Naive thymus-derived CD8-positive, alpha-beta T cell (primary cell): ENCODE results near the gene ULK2. TPM values are rescaled to one million over a fixed set of nuclear protein-coding genes. Genes with fewer than 3 reads are reported as not detected.
A peak's percentile ranks its signal among the peaks of the same experiment; 100 is the strongest.
"Not testable (repeated sequence)": the region's sequence is repeated elsewhere in the genome, so short reads cannot be mapped to it uniquely, and the experiment has no call there.

Source experiments
- ATAC-seq, 2 donors: fragments of 150-1000 bp; cut with Tn5 transposase in 1 of 2; sonication (Bioruptor Pico), chemical (Tn5 transposase) in 1 of 2; 1 replicate in 1 of 2; 2 replicates in 1 of 2; pipeline ENCODE4 v1.10.0; 2021; ENCODE audit warnings: mild to moderate bottlenecking in 2 of 2, moderate library complexity in 2 of 2
- POLR2A ChIA-PET: fragments of 350-600 bp; sonication (Branson Sonifier 250); formaldehyde crosslinking; loops from one replicate; lab custom pipeline; 2021; ENCODE audit warnings: antibody characterized with exemption; lab: Charles Lee
- DNase-seq, 10 donors: peaks; one replicate each; pipeline versions ENCODE4 v3.0.0 to v3.0.0-alpha.2; 2020 to 2022
- H3K27ac Mint-ChIP-seq, 10 donors: one replicate each; pipeline ENCODE4 v1.8.0; 2020 to 2022; ENCODE audit warnings: mild to moderate bottlenecking in 10 of 10, mixed read lengths in 10 of 10, moderate library complexity in 4 of 10, inconsistent platforms in 1 of 10
- H3K27me3 Mint-ChIP-seq, 5 donors: one replicate each; pipeline ENCODE4 v1.8.0; 2021 to 2022; ENCODE audit warnings: mixed read lengths in 5 of 5
- H3K36me3 Mint-ChIP-seq, 3 donors: one replicate each; pipeline ENCODE4 v1.8.0; 2020 to 2022; ENCODE audit warnings: mixed read lengths in 3 of 3, mild to moderate bottlenecking in 2 of 3, inconsistent platforms in 1 of 3
- H3K4me1 Mint-ChIP-seq, 4 donors: one replicate each; pipeline ENCODE4 v1.8.0; 2021 to 2022; ENCODE audit warnings: mixed read lengths in 4 of 4
- H3K4me3 Mint-ChIP-seq, 10 donors: one replicate each; pipeline ENCODE4 v1.8.0; 2020 to 2022; ENCODE audit warnings: mild to moderate bottlenecking in 10 of 10, mixed read lengths in 10 of 10, moderate library complexity in 6 of 10, inconsistent platforms in 1 of 10
- H3K9me3 Mint-ChIP-seq, 9 donors: one replicate each; pipeline ENCODE4 v1.8.0; 2020 to 2022; ENCODE audit warnings: mixed read lengths in 9 of 9, mild to moderate bottlenecking in 3 of 9, inconsistent platforms in 1 of 9, moderate library complexity in 1 of 9
- polyA plus RNA-seq, 3 donors: library from polyadenylated mRNA; unstranded; fragments of 300-500 nt; fragmentation: Illumina TruSeq; gene quantifications; one replicate each; pipeline ENCODE4 v1.2.3, GENCODE V29; 2021
- total RNA-seq, 8 experiments: library from RNA in 2 of 8; stranded (reverse) in 2 of 8; gene quantifications; one replicate each; pipeline ENCODE4 v1.2.3 and lab custom pipeline; 2021 to 2026

The ULK2 gene
- total RNA-seq: 10 to 100 TPM; 12.2 to 13.3 TPM
- polyA plus RNA-seq: 10 to 100 TPM in 1 of 3 donors, 1 to 10 TPM in 2; 7.9 to 15.4 (median 9.1) TPM
- total RNA-seq (lab: John Stamatoyannopoulos, UW): 15.9 to 39.9 (median 22.5) reads per million in 6 experiments

DNA sequence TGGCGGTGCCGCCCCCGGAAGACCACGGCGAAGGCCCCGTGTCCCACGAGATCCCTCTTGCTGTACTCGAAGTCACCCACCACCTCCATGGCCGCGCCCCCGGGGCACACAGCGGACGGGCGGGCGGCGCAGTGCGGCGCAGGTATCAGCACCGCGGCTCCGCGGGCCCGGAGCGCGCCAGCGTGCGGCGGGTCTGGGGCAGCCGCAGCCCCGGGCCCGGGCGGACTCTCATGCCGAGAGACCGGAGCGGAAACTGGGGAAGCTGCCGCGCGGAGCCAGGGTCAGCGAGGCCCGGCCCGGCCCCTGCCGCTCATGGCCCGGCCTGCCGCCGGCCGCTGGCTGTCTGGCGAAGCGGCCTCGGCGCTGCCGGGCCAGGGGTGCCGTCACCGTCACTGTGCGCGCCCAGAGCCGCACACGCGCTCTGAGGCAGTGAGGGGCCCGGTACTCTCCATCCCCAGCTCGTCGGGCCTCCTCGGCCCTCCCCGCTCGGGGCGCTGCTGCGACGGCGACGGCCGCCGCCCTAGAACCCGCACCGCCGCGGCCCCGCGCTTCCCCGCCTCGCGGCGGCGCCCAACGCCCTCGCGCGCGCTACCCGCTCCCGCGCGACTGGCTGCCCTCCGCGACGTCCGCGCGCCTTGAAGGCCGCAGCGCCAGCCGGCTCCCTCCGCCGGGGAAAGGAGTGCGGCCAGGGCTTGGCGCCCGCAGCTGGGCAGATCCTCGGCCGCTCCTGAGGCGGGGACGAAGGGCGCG is at the start of gene ULK2:
Gene ULK2, minus strand, starts transcription at position 608 of the 750 bp plus-strand sequence. Its CDS starts 519 bp downstream, at position 89.
- Mint-ChIP-seq H3K4me3 (peak within 1 kb of the TSS; percentile 72 to 88 (median 83)), H3K27me3 (peaks cover 0 to 2% (median 0%) of the 10 kb centered on the region in 5 donors), H3K36me3 (peaks cover 0 to 10% (median 0%) of the 10 kb centered on the region in 3 donors), H3K9me3 (no peaks in the 10 kb centered on the region), H3K27ac (peak within 1 kb of the TSS in 9 of 10 donors; percentile 64 to 92 (median 86)), H3K4me1 (peaks cover 13 to 61% (median 40%) of the 10 kb centered on the region in 4 donors)
- DNase-seq (peak; percentile 37 to 75 (median 46)), ATAC-seq (peak; percentile 71 to 79)
- POLR2A ChIA-PET: interaction anchor here (0.6 to 3.2 kb wide), 7 partner anchors 9 to 109 kb away, joined by 3 to 20 read pairs (median 4); partner anchors contain the start of gene AKAP10

DNA sequence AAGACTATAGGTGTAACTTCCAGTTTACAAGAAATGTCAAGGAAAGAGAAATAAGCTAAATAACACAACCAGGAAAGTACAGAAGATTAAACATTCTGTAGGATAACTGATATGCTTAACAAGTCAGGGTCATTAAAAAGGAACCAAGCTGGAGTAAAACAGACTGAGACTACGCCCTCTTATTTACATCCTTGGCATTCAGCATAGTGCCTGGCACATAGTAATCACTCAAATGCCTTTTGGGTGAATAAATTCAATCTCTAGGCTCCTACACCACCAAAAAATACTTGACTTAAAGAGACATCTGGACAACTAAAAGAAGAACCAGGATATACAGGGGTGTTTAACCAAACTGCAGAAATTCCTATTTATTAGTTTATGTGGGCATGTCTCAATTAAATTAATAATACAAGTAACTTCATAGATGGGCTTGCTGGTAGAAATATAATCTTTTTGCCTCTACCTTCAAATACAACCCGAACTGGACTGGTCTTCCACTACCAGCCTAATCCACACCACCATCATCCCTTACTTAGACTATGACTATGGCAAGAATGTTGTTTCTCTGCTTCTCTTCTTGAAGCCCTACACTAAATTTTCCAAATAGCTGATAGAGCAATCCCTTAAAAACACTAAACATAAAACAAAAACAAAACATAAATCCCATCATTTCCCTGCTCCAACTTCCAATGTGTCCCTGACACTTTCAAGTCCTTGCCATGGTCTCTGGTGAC is 47.7 kb upstream of the ULK2 start:
- Mint-ChIP-seq H3K9me3 (no peaks in the 10 kb centered on the region), H3K4me1 (peaks cover 12 to 18% (median 14%) of the 10 kb centered on the region in 4 donors), H3K27ac (peak overlapping the region in 5 of 10 donors; percentile 12 to 79 (median 65)), H3K4me3 (no peak overlapping the region), H3K36me3 (peaks cover 8 to 84% (median 18%) of the 10 kb centered on the region in 3 donors), H3K27me3 (no peaks in the 10 kb centered on the region)
- DNase-seq: no peak
- no peak for ATAC-seq
- POLR2A ChIA-PET: no interaction called here

DNA sequence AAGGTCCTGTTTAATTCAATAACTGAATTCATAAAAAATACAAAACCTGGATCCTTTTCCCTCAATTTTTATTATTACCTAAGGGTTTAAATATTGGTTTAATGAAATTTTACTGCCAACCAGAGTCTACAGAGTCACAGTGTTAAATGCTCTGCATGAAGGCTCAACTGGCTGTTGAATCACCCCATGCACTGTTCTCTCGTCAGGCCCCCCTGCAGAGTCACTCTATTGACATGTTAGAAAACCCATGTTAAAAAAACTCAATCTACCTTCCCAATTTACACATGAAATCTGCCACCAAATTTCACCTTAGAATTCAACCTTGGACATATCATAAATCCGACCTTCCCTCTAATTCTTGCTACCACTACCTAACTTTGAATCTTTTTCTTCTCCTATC is 43.3 kb upstream of the ULK2 start:
- Mint-ChIP-seq H3K9me3 (no peaks in the 10 kb centered on the region), H3K36me3 (peaks cover 4 to 94% (median 22%) of the 10 kb centered on the region in 3 donors), H3K27ac (peak overlapping the region in 4 of 10 donors; percentile 21 to 77 (median 42)), H3K4me3 (no peak overlapping the region), H3K4me1 (peaks cover 10 to 15% (median 12%) of the 10 kb centered on the region in 4 donors), H3K27me3 (no peaks in the 10 kb centered on the region)
- ATAC-seq (no peak), DNase-seq (no peak)
- POLR2A ChIA-PET: interaction anchor here (0.9 kb wide), 1 partner anchor 43 kb away, joined by 3 read pairs; the partner anchor contains the start of gene ULK2

DNA sequence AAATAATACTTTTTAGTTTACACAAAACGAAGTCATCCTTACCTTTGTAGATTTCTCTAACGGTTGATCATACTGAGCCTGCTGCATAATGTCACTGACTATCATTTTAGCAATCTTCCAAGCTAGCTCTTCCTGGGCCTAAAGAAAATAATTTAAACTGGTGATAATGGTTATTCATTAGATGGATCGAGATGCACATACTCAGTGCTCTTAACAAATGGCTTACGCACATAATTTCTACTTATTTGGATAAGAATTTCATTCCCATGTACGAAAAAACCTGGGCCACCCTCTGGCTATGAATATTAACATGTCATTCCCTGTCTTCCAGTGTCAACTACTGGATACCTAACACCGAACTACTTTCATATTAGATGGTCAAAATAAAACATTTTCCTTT is 41.4 kb upstream of the ULK2 start:
- POLR2A ChIA-PET: no interaction called here

DNA sequence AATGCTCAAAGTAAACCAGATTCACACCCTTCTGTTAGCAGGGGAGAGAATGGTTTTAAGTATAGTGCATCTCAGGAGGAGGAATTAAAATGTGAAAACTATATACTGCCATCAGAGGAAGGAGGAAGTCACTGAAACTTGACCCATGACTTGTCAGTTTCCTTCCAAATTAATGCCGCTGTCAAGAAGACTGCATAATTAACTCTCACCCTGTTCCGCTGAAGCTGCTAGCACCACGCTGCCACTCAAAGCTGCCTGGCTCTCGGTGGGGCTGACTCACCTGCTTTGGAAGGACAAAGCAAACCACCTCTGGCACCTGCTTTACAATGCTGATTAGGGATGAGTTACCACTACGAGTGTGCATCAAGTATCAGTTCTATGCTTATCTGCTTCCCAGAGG is 37.8 kb upstream of the ULK2 start:
- DNase-seq: no peak
- peak overlapping the region in 1 of 10 donors; percentile 13 for H3K27ac Mint-ChIP-seq
- H3K9me3 Mint-ChIP-seq: no peaks in the 10 kb centered on the region
- POLR2A ChIA-PET: no interaction called here
- ATAC-seq: no peak
- no peak overlapping the region for H3K4me3 Mint-ChIP-seq
- peaks cover 5 to 88% (median 36%) of the 10 kb centered on the region in 3 donors for H3K36me3 Mint-ChIP-seq
- peaks cover 0 to 7% (median 2%) of the 10 kb centered on the region in 4 donors for H3K4me1 Mint-ChIP-seq
- H3K27me3 Mint-ChIP-seq: no peaks in the 10 kb centered on the region

More for the DNA sequence above, 41.4 kb upstream of the ULK2 start:
- peaks cover 0 to 91% (median 29%) of the 10 kb centered on the region in 3 donors for H3K36me3 Mint-ChIP-seq
- peak overlapping the region in 2 of 10 donors; percentile 5 to 39 for H3K27ac Mint-ChIP-seq
- no peaks in the 10 kb centered on the region for H3K9me3 Mint-ChIP-seq
- H3K4me3 Mint-ChIP-seq: no peak overlapping the region
- no peaks in the 10 kb centered on the region for H3K27me3 Mint-ChIP-seq
- ATAC-seq (no peak), DNase-seq (no peak)
- H3K4me1 Mint-ChIP-seq: peaks cover 0 to 11% (median 3%) of the 10 kb centered on the region in 4 donors

DNA sequence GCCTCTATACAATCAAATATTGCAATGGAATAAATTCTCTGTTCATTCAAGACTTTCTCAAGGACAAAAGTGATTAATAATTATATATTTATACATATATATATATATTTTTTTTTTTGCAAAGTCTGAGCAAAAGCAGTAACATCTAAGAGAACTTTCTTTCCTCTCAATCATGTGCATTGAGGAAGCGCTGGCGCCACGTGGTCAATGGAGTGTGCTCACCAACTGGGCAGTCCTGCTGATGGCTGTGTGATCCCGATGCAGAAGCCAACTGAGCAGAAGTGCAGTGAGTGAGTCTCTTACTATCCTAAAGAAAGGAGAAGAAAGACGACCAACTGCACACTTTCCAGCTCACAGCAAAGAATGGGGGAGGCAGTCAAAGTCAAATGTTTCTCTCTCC is 37.2 kb upstream of the ULK2 start:
- no peak overlapping the region for H3K4me3 Mint-ChIP-seq
- ATAC-seq (no peak), DNase-seq (no peak)
- POLR2A ChIA-PET: no interaction called here
- peaks cover 5 to 88% (median 36%) of the 10 kb centered on the region in 3 donors for H3K36me3 Mint-ChIP-seq
- no peaks in the 10 kb centered on the region for H3K9me3 Mint-ChIP-seq
- H3K27ac Mint-ChIP-seq: no peak overlapping the region
- no peaks in the 10 kb centered on the region for H3K27me3 Mint-ChIP-seq
- peaks cover 0 to 5% (median 2%) of the 10 kb centered on the region in 4 donors for H3K4me1 Mint-ChIP-seq

DNA sequence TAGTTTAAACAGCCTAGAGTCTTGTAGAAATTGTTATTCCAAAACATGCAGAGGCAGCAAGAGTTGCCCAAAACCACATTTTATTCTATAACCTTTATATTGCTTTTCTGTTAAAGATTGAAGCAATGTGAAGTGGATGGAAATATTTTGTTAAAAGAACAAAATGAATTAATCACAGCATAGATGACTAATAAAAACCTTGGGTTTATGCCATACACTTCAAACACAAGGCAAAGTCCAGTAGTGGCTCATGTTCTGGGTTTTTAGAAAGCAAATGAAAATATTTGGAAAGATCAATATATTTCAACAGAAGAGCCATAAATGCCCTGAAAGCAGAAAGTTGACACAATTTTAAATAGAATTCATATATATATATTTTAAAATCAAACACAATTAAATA is 36.7 kb upstream of the ULK2 start:
- ATAC-seq: no peak
- DNase-seq: no peak
- Mint-ChIP-seq H3K4me3 (no peak overlapping the region), H3K36me3 (peaks cover 5 to 82% (median 33%) of the 10 kb centered on the region in 3 donors), H3K27me3 (no peaks in the 10 kb centered on the region), H3K4me1 (peaks cover 0 to 5% (median 2%) of the 10 kb centered on the region in 4 donors), H3K9me3 (no peaks in the 10 kb centered on the region), H3K27ac (no peak overlapping the region)
- POLR2A ChIA-PET: no interaction called here

DNA sequence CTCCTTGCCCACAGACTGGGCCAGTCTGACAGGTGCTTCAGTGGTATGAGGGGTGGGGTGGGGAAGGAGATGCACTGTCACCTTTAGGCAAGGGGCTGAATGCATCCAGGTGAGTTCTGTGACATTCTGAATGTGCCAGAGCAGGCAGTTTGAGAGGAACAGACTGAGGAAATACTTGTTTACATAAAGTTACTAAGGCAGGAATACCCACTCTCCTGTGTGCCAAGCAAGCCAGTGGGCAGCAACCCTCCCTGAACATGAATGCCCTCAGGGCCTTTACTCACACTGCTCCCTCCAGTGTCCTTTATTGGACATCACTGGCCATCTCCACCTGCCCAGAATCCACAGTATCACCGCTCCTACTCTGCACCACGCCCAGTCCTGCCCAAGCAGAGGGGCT is 33.1 kb upstream of the ULK2 start:
- POLR2A ChIA-PET: no interaction called here
- no peak for DNase-seq
- no peaks in the 10 kb centered on the region for H3K9me3 Mint-ChIP-seq

DNA sequence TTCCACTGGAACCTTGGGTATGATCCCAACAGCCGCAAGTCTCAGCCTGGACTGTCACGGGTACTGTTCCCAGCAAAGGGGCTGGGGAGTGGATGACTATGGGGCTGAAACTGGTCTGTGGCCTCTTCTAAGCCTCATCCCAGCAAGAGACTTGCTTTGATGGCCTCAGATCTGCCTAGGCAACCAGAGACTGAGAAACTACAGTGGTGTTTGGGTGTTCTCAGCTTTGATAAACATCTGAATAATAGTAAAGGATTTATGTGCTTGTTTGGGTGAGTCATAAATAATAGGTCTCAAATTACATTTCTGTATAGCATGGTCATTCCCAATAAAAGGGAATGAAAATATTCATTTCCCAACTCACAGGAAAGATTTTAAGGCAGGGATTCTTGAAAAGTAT is 30.2 kb upstream of the ULK2 start:
- Mint-ChIP-seq H3K4me1 (peaks cover 7 to 20% (median 11%) of the 10 kb centered on the region in 4 donors), H3K36me3 (peaks cover 0 to 24% (median 2%) of the 10 kb centered on the region in 3 donors), H3K4me3 (no peak overlapping the region), H3K27me3 (no peaks in the 10 kb centered on the region), H3K9me3 (no peaks in the 10 kb centered on the region), H3K27ac (peak overlapping the region in 6 of 10 donors; percentile 31 to 91 (median 51))
- no peak for ATAC-seq
- no peak for DNase-seq
- POLR2A ChIA-PET: no interaction called here

More for the DNA sequence above, 33.1 kb upstream of the ULK2 start:
- peaks cover 7 to 15% (median 11%) of the 10 kb centered on the region in 4 donors for H3K4me1 Mint-ChIP-seq
- H3K27ac Mint-ChIP-seq: peak overlapping the region in 8 of 10 donors; percentile 20 to 86 (median 74)
- ATAC-seq: no peak
- peaks cover 5 to 49% (median 20%) of the 10 kb centered on the region in 3 donors for H3K36me3 Mint-ChIP-seq
- no peaks in the 10 kb centered on the region for H3K27me3 Mint-ChIP-seq
- no peak overlapping the region for H3K4me3 Mint-ChIP-seq

DNA sequence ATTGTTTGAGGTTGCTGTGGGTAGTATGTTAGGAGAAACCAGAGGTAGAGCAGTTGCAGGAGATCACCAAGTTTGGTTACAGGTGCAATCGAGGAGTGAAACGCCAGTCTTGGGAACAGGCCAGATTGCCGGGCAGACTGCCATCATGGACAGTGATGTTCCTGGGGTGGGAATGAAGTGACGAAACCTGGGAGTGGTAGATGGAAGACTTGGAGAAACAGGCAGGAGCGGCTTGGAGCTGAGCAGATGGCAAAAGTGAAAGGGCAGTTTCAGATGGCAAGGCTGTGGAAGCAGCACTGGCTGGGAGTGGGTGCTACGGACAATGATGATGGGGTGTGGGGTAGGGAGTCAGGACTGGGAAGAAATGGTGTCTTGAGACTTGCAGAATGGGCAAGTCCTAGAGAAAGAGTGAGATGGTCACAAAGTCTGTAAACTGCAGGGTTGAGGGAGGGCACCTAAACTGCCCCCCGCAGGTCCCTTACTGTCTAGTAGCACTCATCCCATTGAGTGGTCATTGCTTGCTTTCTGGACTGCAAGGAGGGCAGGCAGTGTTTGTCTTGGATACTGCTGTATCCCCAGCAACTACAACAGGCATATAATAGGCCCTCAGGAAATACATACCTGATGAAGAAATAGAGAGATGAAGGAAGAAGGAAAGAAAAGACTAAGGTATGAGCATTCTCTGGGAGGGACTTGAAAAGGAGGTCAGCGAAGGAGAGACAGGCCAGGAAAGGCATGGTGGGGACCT is 29.5 kb upstream of the ULK2 start:
- Mint-ChIP-seq H3K4me1 (peaks cover 7 to 20% (median 11%) of the 10 kb centered on the region in 4 donors), H3K9me3 (no peaks in the 10 kb centered on the region), H3K36me3 (peaks cover 0 to 21% (median 0%) of the 10 kb centered on the region in 3 donors), H3K27me3 (no peaks in the 10 kb centered on the region), H3K4me3 (no peak overlapping the region), H3K27ac (peak overlapping the region; percentile 6 to 91 (median 38))
- DNase-seq (no peak), ATAC-seq (no peak)
- POLR2A ChIA-PET: no interaction called here

DNA sequence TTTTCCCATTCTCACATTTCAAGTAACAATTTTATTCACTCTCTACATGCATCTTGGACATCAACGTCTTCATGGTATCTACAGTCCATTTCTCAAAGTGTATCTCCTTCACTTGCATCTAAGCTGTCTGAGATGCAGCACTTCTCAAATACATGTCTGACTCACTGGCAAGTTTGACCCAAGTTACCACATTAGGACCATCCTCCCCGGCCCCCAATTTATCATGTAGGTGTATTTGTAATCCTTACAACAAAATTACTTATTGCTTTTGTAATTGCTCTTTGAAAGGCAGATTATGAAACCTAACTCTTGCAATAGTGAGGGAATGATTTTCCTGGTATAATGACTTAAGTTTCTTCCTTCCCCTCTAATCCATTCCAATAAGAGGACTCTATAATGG is 28.9 kb upstream of the ULK2 start:
- peaks cover 7 to 20% (median 11%) of the 10 kb centered on the region in 4 donors for H3K4me1 Mint-ChIP-seq
- no peaks in the 10 kb centered on the region for H3K27me3 Mint-ChIP-seq
- no peak overlapping the region for H3K4me3 Mint-ChIP-seq
- ATAC-seq (no peak), DNase-seq (no peak)
- H3K27ac Mint-ChIP-seq: peak overlapping the region in 8 of 10 donors; percentile 2 to 90 (median 30)
- no peaks in the 10 kb centered on the region for H3K9me3 Mint-ChIP-seq
- POLR2A ChIA-PET: no interaction called here
- peaks cover 0 to 16% (median 0%) of the 10 kb centered on the region in 3 donors for H3K36me3 Mint-ChIP-seq

DNA sequence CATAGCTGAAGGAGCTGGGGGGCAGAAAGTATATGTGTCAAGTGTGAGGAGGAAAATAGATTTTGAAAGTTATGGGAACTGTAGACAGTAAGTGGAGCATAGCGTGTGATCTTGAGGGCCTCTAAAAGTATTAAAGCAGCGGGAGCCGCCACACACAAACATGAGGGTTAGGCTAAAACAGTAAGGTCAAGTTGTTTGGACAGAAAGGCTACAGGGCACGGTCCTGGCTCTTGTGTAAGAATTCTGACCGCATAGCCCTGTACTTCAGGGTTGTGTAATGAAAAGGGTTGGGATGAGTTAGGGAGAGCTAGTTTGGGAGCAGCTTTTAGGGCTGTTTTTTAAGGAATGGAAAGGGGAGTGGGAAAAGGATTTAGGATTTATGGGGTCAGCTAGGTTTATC is 22.8 kb upstream of the ULK2 start:
- H3K9me3 Mint-ChIP-seq, ATAC-seq, H3K36me3 Mint-ChIP-seq, DNase-seq, H3K27ac Mint-ChIP-seq, POLR2A ChIA-PET, H3K4me3 Mint-ChIP-seq, H3K4me1 Mint-ChIP-seq, H3K27me3 Mint-ChIP-seq: not testable (repeated sequence)
